Osteocyte (in vitro differentiated cells): ENCODE measurements around the gene PCDH18. TPM values are rescaled to one million over a fixed set of nuclear protein-coding genes. Genes with fewer than 3 reads are reported as not detected.

ENCODE experiments used
- DNase-seq: peaks from one replicate; pipeline ENCODE4 v3.0.0; 2021; ENCODE audit warnings: mixed read lengths; ENCODE audit not compliant: unreplicated experiment; ENCODE audit errors: extremely low spot score
- H3K27ac Mint-ChIP-seq: one replicate; pipeline ENCODE4 v1.8.0; 2021; ENCODE audit warnings: mild to moderate bottlenecking, mixed read lengths; ENCODE audit not compliant: unreplicated experiment
- H3K27me3 Mint-ChIP-seq: one replicate; pipeline ENCODE4 v1.8.0; 2021; ENCODE audit warnings: mixed read lengths; ENCODE audit not compliant: unreplicated experiment
- H3K36me3 Mint-ChIP-seq: one replicate; pipeline ENCODE4 v1.8.0; 2021; ENCODE audit warnings: mixed read lengths; ENCODE audit not compliant: unreplicated experiment
- H3K4me1 Mint-ChIP-seq: one replicate; pipeline ENCODE4 v1.8.0; 2021; ENCODE audit warnings: mixed read lengths; ENCODE audit not compliant: unreplicated experiment
- H3K4me3 Mint-ChIP-seq: one replicate; pipeline ENCODE4 v1.8.0; 2021; ENCODE audit warnings: mild to moderate bottlenecking, moderate library complexity, mixed read lengths; ENCODE audit not compliant: unreplicated experiment
- H3K9me3 Mint-ChIP-seq: one replicate; pipeline ENCODE4 v1.8.0; 2021; ENCODE audit warnings: mixed read lengths; ENCODE audit not compliant: unreplicated experiment
- long read RNA-seq: library from polyadenylated mRNA; unstranded; transcript quantifications from one replicate; pipeline ENCODE4 v2.0.0, GENCODE V29; 2021
- total RNA-seq: library from RNA; stranded (reverse); gene quantifications from 2 replicates; pipeline ENCODE4 v1.2.1, GENCODE V29; 2021
- TF ChIP-seq, protein P1 (sequence below): fragments of 200-600 bp; sonication (generic); IDR thresholded peaks from 2 replicates; pipeline ENCODE4 v1.5.0; 2021; ENCODE audit warnings: antibody characterized with exemption, mild to moderate bottlenecking, moderate library complexity

Gene PCDH18, protein sequence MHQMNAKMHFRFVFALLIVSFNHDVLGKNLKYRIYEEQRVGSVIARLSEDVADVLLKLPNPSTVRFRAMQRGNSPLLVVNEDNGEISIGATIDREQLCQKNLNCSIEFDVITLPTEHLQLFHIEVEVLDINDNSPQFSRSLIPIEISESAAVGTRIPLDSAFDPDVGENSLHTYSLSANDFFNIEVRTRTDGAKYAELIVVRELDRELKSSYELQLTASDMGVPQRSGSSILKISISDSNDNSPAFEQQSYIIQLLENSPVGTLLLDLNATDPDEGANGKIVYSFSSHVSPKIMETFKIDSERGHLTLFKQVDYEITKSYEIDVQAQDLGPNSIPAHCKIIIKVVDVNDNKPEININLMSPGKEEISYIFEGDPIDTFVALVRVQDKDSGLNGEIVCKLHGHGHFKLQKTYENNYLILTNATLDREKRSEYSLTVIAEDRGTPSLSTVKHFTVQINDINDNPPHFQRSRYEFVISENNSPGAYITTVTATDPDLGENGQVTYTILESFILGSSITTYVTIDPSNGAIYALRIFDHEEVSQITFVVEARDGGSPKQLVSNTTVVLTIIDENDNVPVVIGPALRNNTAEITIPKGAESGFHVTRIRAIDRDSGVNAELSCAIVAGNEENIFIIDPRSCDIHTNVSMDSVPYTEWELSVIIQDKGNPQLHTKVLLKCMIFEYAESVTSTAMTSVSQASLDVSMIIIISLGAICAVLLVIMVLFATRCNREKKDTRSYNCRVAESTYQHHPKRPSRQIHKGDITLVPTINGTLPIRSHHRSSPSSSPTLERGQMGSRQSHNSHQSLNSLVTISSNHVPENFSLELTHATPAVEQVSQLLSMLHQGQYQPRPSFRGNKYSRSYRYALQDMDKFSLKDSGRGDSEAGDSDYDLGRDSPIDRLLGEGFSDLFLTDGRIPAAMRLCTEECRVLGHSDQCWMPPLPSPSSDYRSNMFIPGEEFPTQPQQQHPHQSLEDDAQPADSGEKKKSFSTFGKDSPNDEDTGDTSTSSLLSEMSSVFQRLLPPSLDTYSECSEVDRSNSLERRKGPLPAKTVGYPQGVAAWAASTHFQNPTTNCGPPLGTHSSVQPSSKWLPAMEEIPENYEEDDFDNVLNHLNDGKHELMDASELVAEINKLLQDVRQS
- 69.3 and 74.8 TPM in 2 replicates for total RNA-seq
- long read RNA-seq, full-length matches to known transcripts: 101 of 130 reads
- long read RNA-seq, partial matches to known transcripts: 2 of 130 reads
- long read RNA-seq, other reads (novel, unspliced or antisense): 27 of 130 reads

DNA sequence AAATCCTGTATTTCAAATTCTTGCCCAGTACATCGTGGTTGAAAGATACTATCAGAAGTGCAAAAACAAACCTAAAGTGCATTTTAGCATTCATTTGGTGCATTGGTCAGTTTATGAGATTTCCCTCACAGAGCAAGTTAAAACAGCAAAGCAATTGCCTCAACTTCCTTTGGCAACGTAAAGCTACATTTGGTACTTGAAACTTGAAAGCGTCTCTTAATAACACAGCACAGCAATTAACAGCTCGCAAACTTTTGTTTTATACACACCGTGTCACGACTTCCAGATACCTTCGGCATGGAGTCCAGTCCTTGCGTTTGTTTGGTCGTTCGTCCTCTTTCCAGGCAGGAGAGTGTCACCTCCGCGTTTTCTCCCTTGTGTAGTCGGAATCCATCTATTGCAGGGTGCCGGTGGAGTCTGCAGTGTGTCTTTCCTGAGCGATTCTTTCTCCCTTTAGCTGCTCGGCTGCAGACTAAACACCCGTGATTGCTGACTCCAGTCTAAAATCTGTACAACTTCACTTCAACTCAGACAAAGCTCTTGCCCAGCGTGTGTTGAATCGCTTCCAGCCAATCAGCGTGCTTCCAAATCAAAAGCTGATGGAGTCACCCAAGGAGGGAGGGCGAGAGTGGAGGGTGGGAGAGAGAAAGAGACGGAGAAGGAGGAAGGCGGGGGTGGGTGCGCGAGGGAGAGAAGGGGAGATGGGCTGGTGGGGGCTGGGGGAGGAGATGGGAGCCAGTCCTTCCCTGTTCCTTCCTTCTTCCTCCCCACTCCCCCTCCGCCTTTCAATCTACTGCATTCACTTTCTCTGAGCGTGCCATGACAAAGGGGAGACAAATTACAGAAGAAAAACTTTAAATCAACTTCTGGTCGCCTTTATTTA lies at the start of gene PCDH18:
TSS of gene PCDH18 (minus strand) at position 509 of the 883 bp plus-strand sequence. CDS start at position 103, 406 bp downstream.
- Mint-ChIP-seq H3K4me3 (no peak within 1 kb of the TSS), H3K36me3 (peaks cover 33% of the 10 kb centered on the region), H3K27me3 (no peaks in the 10 kb centered on the region), H3K9me3 (peaks cover 4% of the 10 kb centered on the region), H3K27ac (no peak within 1 kb of the TSS), H3K4me1 (peaks cover 35% of the 10 kb centered on the region)
- TF ChIP-seq, protein P1, sequence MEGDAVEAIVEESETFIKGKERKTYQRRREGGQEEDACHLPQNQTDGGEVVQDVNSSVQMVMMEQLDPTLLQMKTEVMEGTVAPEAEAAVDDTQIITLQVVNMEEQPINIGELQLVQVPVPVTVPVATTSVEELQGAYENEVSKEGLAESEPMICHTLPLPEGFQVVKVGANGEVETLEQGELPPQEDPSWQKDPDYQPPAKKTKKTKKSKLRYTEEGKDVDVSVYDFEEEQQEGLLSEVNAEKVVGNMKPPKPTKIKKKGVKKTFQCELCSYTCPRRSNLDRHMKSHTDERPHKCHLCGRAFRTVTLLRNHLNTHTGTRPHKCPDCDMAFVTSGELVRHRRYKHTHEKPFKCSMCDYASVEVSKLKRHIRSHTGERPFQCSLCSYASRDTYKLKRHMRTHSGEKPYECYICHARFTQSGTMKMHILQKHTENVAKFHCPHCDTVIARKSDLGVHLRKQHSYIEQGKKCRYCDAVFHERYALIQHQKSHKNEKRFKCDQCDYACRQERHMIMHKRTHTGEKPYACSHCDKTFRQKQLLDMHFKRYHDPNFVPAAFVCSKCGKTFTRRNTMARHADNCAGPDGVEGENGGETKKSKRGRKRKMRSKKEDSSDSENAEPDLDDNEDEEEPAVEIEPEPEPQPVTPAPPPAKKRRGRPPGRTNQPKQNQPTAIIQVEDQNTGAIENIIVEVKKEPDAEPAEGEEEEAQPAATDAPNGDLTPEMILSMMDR: no peak
- DNase-seq: peak; percentile 95

DNA sequence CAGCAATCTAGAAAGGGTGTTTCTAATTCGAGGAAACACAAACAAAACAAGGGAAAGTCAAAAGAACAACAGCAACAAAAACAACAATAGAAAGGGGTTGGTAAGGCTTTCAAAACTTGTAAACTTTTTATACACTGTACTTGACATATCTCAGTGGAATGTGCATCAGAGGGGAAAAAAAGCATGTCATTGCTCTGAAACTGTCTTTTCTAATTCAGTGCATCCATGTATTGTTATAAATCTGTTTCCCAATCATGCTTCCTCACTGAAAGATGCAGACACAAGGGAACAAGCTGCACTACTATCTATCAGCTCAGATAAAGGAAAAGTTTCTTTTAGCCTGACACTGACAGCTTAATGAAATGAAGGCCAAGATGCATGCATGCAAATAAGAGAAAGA lies 44.2 kb upstream of the PCDH18 start:
- Mint-ChIP-seq H3K9me3 (no peaks in the 10 kb centered on the region), H3K27me3 (no peaks in the 10 kb centered on the region), H3K4me3 (no peak overlapping the region), H3K4me1 (peaks cover 6% of the 10 kb centered on the region), H3K27ac (no peak overlapping the region), H3K36me3 (no peaks in the 10 kb centered on the region)
- no peak for DNase-seq
- TF ChIP-seq, protein P1: no peak

DNA sequence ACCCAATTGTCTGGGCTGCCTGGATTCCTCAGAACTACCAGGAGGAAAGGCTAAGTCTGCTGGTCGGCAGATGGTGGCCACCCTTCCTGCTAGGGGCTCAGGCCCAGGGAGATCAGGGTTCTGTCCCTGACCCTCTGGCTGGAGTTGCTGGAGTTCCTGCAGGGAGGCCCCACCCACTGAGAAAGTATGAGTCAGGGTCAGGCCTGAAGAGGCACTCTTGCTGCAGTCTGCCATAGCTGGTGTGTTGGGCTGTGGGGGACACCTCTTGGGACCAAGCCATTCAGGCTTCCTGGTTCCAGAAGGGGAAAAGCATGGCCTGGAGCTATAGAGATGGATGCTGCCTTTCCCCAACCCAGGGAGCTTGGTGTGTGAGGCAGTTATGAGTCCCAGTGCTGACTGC lies 40.4 kb upstream of the PCDH18 start:
- H3K9me3 Mint-ChIP-seq: peaks cover 8% of the 10 kb centered on the region
- peaks cover 2% of the 10 kb centered on the region for H3K36me3 Mint-ChIP-seq
- H3K4me3 Mint-ChIP-seq: no peak overlapping the region
- TF ChIP-seq, protein P1: no peak
- H3K27me3 Mint-ChIP-seq: no peaks in the 10 kb centered on the region
- DNase-seq: no peak
- H3K27ac Mint-ChIP-seq: no peak overlapping the region
- H3K4me1 Mint-ChIP-seq: peaks cover 6% of the 10 kb centered on the region

DNA sequence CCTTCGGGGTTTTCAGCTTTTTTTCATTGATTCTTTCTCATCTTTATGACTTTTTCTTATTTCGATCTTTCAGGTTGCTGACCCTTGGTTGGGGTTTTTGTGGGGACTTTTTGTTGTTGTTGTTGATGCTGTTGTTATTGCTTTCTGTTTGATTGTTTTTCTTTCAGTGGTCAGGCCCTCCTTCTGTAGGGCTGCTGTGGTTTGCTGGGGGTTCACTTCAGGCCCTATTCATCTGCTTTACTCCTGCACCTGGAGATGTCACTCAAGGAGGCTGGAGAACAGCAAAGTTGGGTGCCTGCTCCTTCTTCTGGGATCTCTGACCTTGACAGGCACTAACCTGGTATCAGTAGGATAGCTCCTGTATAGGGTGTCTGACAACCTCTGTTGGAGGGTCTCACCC lies 39.9 kb upstream of the PCDH18 start:
- H3K4me3 Mint-ChIP-seq: no peak overlapping the region
- H3K36me3 Mint-ChIP-seq: peaks cover 2% of the 10 kb centered on the region
- TF ChIP-seq, protein P1: no peak
- no peak overlapping the region for H3K27ac Mint-ChIP-seq
- H3K4me1 Mint-ChIP-seq: peaks cover 3% of the 10 kb centered on the region
- peaks cover 8% of the 10 kb centered on the region for H3K9me3 Mint-ChIP-seq
- H3K27me3 Mint-ChIP-seq: no peaks in the 10 kb centered on the region
- no peak for DNase-seq
